SHP77 treated with DMSO at 0.1 percent for 48 hours (cell line): ENCODE measurements around the gene ZSWIM2.
A peak's percentile ranks its signal among the peaks of the same experiment; 100 is the strongest.
"Not testable (repeated sequence)": the region's sequence is repeated elsewhere in the genome, so short reads cannot be mapped to it uniquely, and the experiment has no call there.

Experiments
- DNase-seq: peaks from one replicate; lab custom pipeline; 2025; lab: John Stamatoyannopoulos, UW

The ZSWIM2 gene, protein sequence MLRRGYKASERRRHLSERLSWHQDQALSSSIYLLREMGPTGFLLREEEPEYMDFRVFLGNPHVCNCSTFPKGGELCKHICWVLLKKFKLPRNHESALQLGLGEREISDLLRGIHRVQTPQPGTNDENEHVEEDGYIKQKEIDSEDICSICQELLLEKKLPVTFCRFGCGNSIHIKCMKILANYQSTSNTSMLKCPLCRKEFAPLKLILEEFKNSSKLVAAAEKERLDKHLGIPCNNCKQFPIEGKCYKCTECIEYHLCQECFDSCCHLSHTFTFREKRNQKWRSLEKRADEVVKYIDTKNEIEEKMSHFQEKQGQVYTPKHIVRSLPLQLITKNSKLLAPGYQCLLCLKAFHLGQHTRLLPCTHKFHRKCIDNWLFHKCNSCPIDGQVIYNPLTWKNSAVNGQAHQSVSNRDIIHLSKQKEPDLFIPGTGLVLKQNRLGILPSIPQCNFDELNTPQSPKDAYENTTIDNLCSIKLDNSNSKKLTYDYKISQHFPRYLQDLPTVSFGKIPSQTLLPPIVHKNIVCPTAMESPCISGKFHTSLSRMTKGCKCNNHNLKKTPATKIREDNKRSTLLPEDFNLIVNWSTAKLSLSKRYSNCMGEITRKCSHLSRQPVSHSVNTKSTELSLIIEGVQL

DNA sequence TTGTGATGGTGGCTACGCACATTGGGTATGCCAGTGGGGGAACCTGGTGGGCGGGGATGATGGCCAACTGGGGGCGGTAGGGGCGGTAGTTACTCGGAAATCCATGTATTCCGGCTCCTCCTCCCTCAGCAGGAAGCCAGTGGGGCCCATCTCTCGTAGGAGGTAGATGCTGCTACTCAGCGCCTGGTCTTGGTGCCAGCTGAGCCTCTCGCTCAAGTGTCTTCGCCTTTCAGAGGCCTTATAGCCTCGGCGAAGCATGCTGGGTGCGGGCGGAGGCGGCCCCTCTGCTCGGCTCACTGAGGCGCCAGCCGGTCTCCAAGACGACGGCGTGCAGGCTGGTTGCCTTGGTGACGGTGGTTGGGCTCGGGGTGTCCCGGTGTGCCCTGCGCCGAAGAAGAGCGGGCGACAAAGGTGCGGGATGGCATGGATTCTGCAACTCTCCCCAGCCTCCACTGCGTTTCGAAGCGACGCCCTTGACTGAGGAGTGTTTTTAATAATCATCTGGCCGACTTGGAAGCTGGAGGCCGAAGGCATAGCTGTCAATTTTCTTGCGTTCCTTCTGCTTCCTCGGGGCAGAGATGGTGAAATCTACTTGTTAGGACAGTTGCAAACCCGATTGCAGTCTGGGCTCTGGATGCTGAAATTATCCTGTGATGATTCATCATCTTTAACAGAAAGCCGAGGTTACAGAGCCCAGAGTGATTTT lies at the start of gene ZSWIM2:
Gene ZSWIM2, minus strand, starts transcription at position 298 of the 706 bp plus-strand sequence. Its CDS starts 40 bp downstream, at position 258.
- DNase-seq = peak; percentile 82

DNA sequence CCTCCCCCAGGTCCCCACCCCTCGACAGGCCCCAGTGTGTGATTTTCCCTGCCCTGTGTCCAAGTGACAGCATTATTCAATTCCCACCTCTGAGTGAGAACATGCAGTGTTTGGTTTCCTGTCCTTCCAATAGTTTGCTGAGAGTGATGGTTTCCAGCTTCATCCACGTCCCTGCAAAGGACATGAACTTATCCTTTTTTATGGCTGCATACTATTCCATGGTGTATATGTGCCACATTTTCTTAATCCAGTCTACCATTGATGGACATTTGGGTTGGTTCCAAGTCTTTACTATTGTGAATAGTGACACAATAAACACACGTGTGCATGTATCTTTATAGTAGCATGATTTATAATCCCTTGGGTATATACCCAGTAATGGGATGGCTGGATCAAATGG lies 47.2 kb upstream of the ZSWIM2 start:
- DNase-seq = not testable (repeated sequence)

DNA sequence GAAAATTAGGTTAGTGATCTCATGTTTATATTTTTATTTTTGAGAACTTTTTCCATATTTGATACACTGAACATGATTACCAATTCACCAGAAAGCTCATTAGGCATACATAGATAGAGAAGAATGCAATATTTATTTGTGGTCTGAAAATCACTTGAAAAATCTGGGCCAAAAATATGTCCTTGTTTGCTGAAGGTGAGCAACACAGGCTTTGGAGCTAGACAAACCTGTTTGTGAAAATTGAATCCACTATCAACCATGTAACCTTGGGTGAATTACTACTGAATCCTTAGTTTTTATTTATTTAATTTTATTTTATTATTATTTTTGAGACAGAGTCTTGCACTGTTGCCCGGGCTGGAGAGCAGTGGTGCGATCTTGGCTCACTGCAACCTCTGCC lies 46.5 kb upstream of the ZSWIM2 start:
- no peak for DNase-seq

DNA sequence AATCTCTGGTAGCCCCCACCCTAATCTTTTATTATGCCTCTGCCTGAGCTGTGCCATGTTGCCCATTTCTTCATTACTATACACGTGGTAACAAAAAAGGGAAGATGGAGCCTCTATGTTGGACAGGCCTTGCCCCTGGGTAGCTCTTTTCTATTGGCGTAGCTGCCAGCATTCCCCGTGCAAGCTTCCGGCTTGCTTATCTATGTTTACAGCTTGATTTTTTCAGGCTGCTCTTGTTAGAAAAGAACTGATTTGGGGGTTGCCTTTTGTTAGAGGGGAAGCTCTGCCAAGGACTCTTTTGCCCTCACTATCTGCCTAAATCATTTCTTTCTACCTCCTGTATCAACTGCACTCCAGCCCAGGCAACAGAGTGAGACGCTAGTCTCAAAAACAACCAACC lies 45.5 kb upstream of the ZSWIM2 start:
- no peak for DNase-seq

DNA sequence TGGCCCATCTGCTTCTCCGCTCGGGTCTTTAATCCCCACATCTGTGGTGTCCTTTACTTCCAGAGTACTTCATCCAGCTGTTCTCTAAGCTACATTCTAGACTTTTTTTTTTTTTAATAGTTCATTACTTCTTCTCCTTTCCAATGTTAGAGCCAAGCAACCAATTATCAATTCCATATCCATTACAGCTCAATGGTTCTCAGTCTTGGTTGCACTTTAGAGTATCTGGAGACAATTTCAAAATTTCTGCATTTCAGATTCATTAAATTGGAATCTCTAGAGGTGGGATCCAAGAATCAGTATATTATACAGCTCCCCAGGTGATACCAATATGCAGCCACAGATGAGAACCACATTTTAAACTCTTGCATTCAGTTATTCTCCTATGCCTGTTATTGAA lies 43.9 kb upstream of the ZSWIM2 start:
- DNase-seq = no peak

DNA sequence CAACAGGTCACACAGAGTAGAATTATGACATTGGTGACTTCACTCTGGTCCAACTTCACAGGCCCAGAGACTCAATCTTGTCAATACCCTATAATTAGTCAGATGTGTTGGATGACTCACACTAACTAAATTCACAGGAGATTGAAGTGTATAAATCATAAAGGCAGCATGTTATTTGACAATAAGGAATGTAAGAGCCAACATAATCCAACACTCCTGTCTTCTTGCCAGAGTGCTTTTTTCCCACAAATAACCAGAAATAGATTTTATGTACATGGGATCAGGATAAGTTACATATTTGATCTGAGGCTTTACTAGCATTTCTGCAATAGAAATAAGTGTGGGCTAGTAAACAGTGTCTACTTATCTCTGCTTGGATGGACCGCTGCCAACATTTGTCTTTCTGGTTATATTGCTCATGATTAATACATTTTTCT lies 42.2 kb upstream of the ZSWIM2 start:
- DNase-seq = peak; percentile 29

DNA sequence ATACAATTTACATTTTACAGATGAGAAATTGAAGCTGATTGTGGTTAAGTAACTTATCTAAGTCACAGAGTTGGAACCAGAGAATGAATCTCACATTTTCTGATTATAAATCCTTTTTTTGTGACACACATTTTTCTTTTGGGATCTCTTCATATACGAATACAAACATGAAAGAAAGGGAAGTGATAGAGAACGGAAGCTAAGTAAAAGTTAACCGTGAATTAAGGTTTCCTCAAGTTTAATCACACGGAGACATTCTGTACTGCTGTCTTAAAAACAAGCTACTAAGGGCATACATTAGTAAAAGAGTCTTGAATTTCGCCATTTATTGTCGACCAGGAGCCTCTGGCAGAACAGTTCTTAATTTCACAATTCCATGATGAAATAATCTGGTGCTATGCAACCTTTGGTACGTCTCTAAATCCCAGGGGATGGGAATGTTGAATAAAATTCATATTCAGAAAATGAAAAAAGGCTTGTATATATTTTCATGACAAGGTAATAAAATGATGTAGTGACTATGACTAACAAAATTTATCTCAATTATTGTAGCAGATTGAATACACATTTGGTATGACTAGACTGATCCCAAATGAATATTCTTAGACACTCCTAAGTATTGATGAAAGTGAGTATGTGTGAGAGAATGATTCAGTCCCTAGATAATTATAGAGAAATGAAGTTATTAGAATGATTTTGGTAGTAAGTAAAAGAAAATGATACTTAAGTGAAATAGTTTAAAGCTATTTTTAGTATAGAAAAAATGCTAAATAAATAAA lies 40.3 kb upstream of the ZSWIM2 start:
- no peak for DNase-seq

DNA sequence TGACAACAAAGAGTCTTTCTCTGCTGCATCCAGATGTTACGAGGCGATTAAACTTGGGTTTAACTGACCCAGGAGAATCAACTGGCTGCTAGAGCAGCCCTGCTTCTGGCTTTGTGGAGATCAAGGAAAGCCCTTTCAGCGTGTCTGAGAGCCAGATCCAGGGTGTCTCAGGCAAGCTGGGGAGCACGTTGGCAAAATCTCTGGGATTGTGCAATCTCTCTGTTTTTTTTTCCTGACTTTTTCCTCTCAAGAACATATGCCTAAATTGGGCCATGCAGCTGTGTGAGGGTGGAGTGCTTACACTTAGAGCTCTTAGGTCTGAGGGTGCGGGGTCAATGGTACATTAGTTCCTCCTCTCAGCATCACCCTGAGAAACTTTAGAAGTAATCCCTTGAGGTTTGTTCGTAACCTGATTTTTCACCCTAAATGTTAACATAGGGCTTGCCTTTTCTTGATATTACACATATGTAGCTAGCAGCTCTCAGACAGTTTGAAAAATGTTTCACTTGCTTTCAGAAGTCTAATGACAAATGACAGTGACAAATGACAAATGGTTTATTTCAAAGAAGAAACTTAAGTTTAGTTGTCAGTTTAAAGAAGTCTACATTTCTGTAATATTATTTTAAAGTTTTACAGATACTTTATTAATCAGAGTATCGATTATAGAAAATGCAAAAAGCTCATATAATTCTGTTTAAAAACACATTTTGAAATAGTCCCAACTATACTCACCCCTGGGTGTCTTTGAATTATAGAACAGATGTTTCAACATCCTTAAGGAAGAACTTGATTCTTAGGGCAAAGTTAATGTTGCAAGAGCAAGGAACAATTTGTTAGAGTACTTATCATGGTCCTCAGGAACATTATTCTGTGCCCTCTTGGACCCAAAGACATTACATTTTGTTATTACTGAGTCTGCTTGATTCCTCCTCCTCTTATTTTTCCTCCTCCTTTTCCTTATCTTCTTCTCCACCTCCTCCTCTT lies 38.4 kb upstream of the ZSWIM2 start:
- no peak for DNase-seq

DNA sequence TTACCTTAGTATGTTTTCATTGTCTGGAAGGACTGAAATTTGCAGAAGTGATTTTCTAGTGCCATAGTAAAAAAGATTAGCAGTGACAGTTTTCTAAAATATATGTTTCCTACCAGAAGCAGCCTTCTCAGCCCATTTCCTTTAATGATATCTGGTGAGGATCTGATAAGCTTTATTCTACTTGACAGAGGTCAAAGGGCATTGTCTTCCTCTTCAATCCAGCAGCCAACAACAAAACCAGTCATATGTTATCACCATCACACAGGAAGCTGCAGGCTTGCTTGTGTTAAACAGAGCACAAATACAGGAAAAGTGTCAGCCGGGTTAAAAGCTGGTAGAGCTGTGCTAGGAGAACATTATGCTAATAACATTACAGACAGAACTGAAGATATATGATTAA lies 35.6 kb upstream of the ZSWIM2 start:
- no peak for DNase-seq

DNA sequence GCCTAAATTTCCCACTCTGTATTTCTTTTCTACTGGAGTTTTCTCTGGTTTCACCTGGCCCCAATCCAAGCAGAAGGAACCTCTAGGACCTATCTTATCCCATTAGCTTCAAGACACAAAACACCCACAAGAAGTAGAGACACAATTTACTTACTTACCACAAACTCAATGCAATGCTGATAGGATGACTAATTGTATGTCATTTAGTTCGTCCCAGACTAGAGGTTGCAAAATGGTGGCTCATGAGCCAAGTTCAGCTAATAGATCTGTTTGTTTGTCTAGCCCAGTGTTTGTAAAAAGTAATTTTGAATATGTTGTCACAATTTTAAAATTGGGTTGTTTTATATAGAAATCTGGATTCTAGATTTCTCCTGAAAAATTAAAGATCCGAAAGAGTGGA lies 34.7 kb upstream of the ZSWIM2 start:
- DNase-seq = no peak

DNA sequence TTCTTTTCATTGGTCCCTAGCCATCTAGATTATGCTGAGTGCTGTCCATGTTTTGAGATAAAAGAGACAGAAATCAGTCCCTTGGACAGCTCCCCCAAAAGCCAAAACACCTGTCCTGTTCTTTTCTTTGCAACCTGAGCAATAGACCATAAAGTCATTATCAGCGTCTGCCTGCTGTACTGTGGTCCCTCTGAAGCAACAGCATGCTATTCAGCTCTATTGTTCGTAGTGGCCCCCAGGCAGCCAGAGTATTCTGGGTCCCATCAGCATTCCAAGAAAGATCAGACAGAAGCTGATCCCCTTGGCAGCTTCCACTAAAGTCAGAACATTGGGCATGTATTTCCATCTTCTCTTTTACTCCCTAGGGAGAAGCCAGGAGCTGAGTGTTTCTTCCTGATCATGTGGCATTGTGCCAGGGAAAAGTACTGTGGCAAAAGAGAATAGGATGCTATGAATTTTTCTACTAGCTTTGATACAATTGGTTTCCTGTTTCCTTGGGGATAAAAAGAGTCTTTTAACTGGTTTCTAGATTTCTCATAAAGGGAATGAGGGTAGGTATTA lies 33.6 kb upstream of the ZSWIM2 start:
- DNase-seq = no peak

DNA sequence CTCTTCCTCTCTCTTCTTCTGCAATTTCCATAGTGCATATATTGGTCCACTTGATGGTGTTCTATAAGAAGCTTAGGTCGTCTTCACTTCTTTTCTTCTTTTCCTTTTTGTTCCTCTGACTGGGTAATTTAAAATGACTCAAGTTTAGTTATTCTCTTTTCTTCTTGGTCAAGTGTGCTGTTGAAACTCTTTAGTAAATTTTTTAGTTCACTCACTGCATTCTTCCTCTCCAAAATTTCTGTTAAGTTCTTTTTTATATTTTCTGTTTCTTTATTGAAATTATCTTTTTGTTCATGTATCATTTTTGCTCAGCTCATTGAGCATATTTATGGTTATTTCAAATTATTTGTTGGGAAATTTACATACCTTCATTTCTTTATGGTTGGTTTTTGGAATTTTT lies 32.7 kb upstream of the ZSWIM2 start:
- DNase-seq = no peak

DNA sequence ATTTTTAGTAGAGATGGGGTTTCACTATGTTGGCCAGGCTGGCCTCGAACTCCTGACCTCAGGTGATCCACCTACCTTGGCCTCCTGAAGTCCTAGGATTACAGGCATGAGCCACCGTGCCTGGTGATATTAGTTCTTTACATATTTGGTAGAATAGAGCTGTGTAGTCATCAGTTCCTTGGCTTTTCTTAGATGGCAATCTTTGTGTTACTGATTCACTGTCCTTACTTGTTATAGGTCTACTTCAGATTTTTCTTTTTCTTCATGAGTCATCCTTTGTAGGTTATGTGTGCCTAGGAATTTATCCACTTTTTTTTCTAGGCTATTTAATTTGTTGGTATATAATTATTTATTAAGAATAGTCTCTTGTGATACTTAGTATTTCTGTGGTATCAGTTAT lies 30.3 kb upstream of the ZSWIM2 start:
- DNase-seq = no peak

DNA sequence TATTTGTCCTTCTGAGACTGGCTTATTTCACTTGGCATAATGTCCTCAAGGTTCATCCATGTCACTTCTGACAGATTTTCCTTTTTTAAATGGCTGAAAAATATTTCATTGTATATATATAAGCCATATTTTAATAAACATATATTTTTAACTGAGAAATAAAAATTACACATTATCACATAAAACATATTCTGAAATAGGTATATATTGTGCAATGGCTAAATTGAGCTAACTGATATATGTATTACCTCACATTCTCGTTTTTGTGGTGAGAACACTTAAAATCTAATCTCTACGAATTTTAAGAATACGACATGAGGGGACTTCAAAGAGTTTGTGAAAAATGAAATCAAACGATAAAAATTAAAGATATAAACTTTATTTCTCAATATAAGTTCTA lies 25.7 kb upstream of the ZSWIM2 start:
- DNase-seq = no peak

DNA sequence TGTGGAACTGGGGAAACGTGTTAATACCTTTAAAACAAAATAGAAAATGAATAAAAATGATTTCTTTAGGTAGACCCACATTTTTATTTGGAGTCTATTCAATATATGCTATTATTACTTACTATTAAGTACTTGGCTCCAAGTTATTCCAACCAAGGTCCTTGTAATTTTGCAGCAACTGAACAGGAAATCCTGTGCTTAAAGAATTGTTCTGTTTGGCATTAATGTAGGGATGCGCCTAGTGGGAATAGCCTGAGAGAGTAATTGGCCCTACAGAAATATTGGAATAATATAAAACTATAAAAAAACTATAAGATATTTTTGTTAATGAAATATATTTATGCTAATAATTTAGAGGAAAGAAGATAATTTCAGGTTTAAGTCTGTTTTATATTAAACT lies 22.9 kb upstream of the ZSWIM2 start:
- DNase-seq = no peak

DNA sequence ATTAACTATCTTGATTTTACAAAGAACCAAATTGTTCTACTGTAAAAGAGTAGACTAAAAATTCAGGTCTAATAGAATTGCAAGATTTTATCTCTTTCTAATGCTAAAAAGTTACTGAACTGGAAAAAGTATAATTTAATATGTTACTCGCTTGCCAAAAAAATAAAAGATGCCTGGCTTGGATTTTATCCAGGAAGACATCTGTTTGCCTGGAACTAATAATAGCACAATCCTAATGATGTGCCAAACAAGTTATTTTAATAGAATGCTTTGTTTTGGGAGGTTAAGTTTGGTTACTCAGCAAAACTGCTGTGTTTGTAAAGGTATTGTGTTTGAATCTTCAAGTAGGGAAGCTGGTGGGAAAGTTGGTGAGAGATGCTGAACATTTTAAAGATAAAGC lies 19.4 kb upstream of the ZSWIM2 start:
- DNase-seq = no peak

DNA sequence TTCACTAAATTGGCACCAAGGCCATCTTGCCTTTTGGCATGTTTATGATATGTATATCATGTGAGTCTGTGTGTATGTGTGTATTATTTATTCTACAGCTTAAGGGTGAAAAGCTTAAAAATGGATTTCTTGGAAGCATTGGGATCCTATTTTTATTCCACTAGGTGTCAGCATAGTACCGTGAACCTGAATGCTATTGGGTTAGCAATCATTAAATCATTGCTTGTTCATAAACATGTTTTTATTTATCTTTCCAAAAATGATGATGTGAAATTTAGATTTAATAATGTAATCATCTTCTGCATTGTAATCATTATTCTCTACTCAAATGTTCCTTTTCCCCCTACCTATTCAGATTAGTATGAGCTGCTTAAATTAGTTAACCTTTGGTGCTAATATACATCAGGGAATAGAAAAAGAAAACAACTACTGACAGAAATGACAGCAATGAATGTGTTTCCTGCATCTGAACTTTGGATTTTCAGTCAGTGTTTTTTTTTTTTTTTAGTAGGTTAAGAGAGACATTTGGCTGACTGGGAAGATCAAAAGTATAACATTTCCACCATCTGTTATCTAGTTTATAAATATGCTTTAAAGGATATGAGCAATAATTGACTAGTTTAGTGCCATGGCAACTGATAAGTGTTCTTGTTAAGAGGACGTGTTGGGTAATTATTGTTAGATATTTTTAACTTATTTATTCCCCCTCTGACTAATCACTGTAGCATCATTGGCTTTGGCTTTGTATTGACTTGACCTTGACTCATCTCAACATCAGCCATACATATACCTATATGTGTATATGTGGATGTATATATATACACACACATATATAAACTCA lies 14.1 kb upstream of the ZSWIM2 start:
- DNase-seq = peak; percentile 10

DNA sequence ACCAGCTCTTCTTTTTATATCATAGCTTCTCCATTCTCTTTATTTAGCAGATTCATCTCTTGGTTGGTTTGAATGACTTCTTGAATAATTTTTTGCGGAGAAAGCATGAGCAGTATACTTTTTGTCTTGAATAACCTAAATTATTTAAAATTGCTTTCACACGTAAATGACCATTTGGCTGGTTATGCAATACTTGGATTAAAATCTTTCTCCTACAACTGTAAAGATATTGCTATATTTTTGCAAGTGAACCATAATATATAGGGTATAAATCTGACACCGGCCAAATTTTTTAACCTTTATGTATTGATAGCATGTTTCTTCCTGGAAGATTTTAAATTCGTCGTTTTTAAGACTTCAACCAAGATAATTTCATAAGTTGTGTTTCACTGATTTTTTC lies 6.2 kb upstream of the ZSWIM2 start:
- no peak for DNase-seq

DNA sequence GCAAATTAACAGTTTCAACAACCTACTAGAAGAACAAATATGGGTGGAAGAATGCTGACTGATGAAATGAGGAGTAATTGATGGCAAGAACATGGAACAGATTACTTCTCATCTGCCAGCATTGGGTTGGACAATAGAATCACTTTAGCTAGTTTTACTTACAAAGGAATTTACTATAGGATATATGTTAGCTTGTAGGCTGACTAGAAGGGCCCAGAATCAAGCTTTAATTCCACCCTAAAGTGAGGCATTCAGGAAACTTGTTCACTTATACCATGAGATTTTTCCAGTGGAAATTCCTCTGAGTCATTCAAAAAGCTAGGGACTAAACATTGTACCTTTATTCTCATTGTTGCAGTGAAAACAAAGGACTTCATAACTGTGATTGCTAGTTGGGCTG lies 5.0 kb upstream of the ZSWIM2 start:
- DNase-seq = no peak

DNA sequence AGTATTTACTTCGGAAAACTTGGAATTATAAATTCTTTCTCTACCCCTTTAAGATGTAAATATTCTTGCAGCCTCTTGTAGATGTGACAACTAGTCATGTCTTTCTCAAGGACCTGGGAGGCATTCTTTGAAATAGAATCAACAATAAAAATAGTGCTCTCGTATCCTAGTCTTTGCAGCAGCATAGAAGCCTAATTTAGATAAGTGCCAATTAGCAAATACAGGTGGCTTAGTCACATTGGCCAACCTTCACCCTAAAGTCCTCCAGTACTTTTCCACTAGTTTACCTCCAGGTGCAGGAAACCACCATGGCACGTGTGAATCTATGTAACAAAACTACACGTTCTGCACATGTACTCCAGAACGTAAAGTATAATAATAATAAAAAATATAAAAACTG lies 3.5 kb upstream of the ZSWIM2 start:
- DNase-seq = no peak
